Measurements from ENCODE around the gene SERINC1.
A peak's percentile ranks its signal among the peaks of the same experiment; 100 is the strongest.

DNA sequence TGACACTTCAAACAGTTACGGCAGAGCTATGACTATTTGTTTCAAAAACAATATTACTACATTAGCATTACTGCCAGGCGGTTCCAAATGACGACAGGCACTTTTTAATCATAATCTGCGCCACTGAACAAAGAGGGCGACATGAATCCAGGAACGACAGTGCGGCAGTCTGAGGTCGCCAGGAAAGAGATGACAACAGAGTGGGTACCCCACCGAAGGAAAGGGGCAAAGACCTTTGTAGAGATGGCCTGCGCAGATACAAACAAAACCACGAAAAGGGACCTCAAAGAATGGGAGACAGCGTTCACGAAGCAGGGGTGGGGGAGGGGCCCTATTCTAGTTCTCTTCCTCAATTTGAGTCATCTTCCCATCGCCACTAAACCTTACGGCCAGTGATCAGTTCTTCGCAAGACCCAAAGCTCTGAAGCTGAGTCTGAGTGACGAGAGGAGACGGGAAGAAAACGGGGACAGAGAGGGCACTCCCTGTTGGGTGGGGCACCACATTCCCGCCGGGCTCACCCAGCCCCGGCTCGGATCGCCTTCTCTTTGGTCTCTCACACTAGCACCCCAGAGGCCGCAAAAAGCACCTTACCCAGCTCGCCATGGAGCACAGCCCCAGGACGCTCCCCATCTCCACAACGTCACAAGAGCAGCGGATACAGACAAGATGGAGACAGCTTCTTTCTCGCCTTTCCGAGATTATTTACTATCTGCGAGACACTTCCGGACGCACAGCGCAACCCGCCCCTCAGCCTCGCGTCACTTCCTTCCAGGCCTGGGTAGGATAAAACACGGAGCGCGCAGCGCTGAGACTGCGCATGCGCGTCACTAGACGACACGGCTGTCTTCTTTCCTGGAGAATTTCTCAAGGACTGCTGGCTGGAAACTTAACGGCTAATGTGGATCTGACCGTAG, at the start of gene SERINC1:
- TF ChIP-seq, protein P1, sequence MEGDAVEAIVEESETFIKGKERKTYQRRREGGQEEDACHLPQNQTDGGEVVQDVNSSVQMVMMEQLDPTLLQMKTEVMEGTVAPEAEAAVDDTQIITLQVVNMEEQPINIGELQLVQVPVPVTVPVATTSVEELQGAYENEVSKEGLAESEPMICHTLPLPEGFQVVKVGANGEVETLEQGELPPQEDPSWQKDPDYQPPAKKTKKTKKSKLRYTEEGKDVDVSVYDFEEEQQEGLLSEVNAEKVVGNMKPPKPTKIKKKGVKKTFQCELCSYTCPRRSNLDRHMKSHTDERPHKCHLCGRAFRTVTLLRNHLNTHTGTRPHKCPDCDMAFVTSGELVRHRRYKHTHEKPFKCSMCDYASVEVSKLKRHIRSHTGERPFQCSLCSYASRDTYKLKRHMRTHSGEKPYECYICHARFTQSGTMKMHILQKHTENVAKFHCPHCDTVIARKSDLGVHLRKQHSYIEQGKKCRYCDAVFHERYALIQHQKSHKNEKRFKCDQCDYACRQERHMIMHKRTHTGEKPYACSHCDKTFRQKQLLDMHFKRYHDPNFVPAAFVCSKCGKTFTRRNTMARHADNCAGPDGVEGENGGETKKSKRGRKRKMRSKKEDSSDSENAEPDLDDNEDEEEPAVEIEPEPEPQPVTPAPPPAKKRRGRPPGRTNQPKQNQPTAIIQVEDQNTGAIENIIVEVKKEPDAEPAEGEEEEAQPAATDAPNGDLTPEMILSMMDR (IDR thresholded peaks at IDR 0.05), result no peak
- TF ChIP-seq POLR2A (IDR thresholded peaks at IDR 0.05), result peak; percentile 82 to 96

All from adrenal gland (tissue), 5 donors.